OCI-LY7 (cell line): ENCODE data around the gene NIP7. TPM values are rescaled to one million over a fixed set of nuclear protein-coding genes. Genes with fewer than 3 reads are reported as not detected.
A peak's percentile ranks its signal among the peaks of the same experiment; 100 is the strongest.

Experiments
- BruUV-seq: library from RNA; stranded (reverse); fragments of 400-500 nt; replicated peaks from 2 replicates; lab custom pipeline; 2021; lab: Mats Ljungman, UMichigan
- CTCF ChIA-PET: fragments of 300-600 bp; sonication (Branson Sonifier 250); formaldehyde crosslinking; loops from one replicate; lab custom pipeline; 2022; ENCODE audit warnings: antibody characterized with exemption; ENCODE audit not compliant: unreplicated experiment; lab: Charles Lee
- POLR2A ChIA-PET: fragments of 300-600 bp; sonication (Branson Sonifier 250); formaldehyde crosslinking; loops from one replicate; lab custom pipeline; 2022; ENCODE audit warnings: antibody characterized with exemption; lab: Charles Lee
- DNase-seq: peaks from one replicate; pipeline ENCODE4 v3.0.0-alpha.2; 2015; ENCODE audit warnings: low spot score
- H2AFZ ChIP-seq: fragments of 200-600 bp; sonication (generic), shearing (Covaris generic); 2 replicates; pipeline ENCODE4 v1.6.1; 2014; ENCODE audit warnings: mild to moderate bottlenecking, antibody characterized with exemption, low read length, moderate library complexity
- H3K27ac ChIP-seq: fragments of 200-600 bp; sonication (generic); 2 replicates; pipeline ENCODE4 v1.5.1; 2014; ENCODE audit warnings: mixed run types, low read depth, mild to moderate bottlenecking, moderate library complexity, low read length, inconsistent platforms; ENCODE audit not compliant: poor library complexity, severe bottlenecking
- H3K36me3 ChIP-seq: fragments of 200-600 bp; sonication (generic); 2 replicates; pipeline ENCODE4 v1.6.1; 2014; ENCODE audit warnings: mild to moderate bottlenecking, antibody characterized with exemption, low read length, moderate library complexity, mixed read lengths; ENCODE audit not compliant: insufficient read depth
- H3K4me1 ChIP-seq: fragments of 200-600 bp; sonication (generic); 2 replicates; pipeline ENCODE4 v1.5.1; 2014; ENCODE audit warnings: mild to moderate bottlenecking, low read length; ENCODE audit not compliant: insufficient read depth, poor library complexity, severe bottlenecking
- H3K4me2 ChIP-seq: fragments of 200-600 bp; sonication (generic); 2 replicates; pipeline ENCODE4 v1.6.1; 2014; ENCODE audit warnings: mild to moderate bottlenecking, low read length
- H3K4me3 ChIP-seq: fragments of 200-600 bp; sonication (generic); 2 replicates; pipeline ENCODE4 v1.5.1; 2014; ENCODE audit warnings: mild to moderate bottlenecking, low read depth, low read length; ENCODE audit not compliant: poor library complexity, severe bottlenecking
- H3K79me2 ChIP-seq: fragments of 200-600 bp; sonication (generic); 2 replicates; pipeline ENCODE4 v1.6.1; 2016; ENCODE audit warnings: low read depth, mild to moderate bottlenecking, low read length, moderate library complexity, mixed read lengths; ENCODE audit not compliant: insufficient read depth
- H3K9me2 ChIP-seq: fragments of 200-600 bp; sonication (generic); 2 replicates; pipeline ENCODE4 v1.6.1; 2016; ENCODE audit warnings: mild to moderate bottlenecking, low read length, mixed read lengths; ENCODE audit not compliant: insufficient read depth
- H3K9me3 ChIP-seq: fragments of 200-600 bp; sonication (generic); 2 replicates; pipeline ENCODE4 v1.6.1; 2014; ENCODE audit warnings: mild to moderate bottlenecking, mixed run types, low read length, mixed read lengths
- H4K20me1 ChIP-seq: fragments of 200-600 bp; sonication (generic); 2 replicates; pipeline ENCODE4 v1.6.1; 2014; ENCODE audit warnings: mild to moderate bottlenecking, antibody characterized with exemption, low read length, moderate library complexity, mixed read lengths; ENCODE audit not compliant: insufficient read depth
- EZH2phosphoT487 ChIP-seq: fragments of 200-600 bp; sonication (generic); IDR thresholded peaks from 2 replicates; pipeline ENCODE4 v1.6.1; 2018; ENCODE audit warnings: low read depth, borderline replicate concordance, mild to moderate bottlenecking, mixed run types, antibody characterized with exemption, low read length, moderate library complexity, mixed read lengths
- intact Hi-C: fragments of 100-400 bp; cut with micrococcal nuclease; formaldehyde crosslinking; loops from one replicate; pipeline ENCODE4 v1.10.0; 2022; ENCODE audit not compliant: unreplicated experiment
- total RNA-seq, 2 experiments: library from RNA; depleted of rRNA in 1 of 2; stranded (reverse); fragments of >200 nt in 1 of 2; shearing (Covaris generic) in 1 of 2; gene quantifications; 2 replicates each; pipeline ENCODE4 v1.2.3, GENCODE V29; 2014 to 2022
- TF ChIP-seq, protein P1 (sequence below): fragments of 200-600 bp; sonication (generic); conservative IDR thresholded peaks from 2 replicates; pipeline ENCODE4 v1.5.1; 2014; ENCODE audit warnings: mild to moderate bottlenecking, antibody characterized with exemption, low read length, moderate library complexity, mixed read lengths

Gene NIP7
- total RNA-seq, 2 experiments from 2014 or later, result 39.7 to 49.1 TPM

DNA sequence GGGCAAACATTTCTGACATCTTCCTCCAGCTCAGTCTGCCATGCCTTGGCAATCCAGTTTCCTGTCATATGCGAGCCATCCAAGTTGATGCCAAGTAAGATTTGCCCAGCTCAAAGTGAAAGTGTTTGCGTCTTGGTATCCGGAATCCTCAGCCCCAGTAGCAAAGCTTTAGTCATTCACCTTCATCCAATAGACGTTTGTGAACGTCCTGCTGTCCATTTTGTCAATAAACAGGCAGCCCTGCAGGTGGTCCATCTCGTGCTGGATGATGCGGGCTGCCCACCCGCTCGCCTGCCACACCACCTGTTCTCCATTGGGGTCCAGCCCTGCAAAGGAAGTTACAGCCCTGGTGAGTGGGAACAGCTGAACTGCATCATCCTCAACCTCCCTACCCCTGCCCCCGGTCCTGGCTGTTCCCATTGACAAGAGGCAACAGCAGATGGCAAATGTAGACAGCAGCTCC lies 10.7 kb upstream of the NIP7 start:
- Histone ChIP-seq H3K27ac (peak overlapping the region; percentile 70), H3K79me2 (peaks cover 72% of the 10 kb centered on the region), H2AFZ (no peak overlapping the region), H3K4me1 (peaks cover 51% of the 10 kb centered on the region), H3K4me2 (peak overlapping the region; percentile 89), H3K36me3 (peaks cover 82% of the 10 kb centered on the region), H3K9me3 (no peaks in the 10 kb centered on the region), H4K20me1 (peaks cover 38% of the 10 kb centered on the region), H3K4me3 (peak overlapping the region; percentile 75), H3K9me2 (no peaks in the 10 kb centered on the region)
- no TSS peak for BruUV-seq
- ChIA-PET POLR2A (interaction anchor here (0.6 to 2.8 kb wide), 6 partner anchors 9 to 795 kb away, joined by 3 to 11 read pairs (median 4); partner anchors contain the start of gene NIP7), CTCF (no interaction called here)
- DNase-seq, result peak; percentile 27
- intact Hi-C loops, result no loop called here
- TF ChIP-seq, protein P1, sequence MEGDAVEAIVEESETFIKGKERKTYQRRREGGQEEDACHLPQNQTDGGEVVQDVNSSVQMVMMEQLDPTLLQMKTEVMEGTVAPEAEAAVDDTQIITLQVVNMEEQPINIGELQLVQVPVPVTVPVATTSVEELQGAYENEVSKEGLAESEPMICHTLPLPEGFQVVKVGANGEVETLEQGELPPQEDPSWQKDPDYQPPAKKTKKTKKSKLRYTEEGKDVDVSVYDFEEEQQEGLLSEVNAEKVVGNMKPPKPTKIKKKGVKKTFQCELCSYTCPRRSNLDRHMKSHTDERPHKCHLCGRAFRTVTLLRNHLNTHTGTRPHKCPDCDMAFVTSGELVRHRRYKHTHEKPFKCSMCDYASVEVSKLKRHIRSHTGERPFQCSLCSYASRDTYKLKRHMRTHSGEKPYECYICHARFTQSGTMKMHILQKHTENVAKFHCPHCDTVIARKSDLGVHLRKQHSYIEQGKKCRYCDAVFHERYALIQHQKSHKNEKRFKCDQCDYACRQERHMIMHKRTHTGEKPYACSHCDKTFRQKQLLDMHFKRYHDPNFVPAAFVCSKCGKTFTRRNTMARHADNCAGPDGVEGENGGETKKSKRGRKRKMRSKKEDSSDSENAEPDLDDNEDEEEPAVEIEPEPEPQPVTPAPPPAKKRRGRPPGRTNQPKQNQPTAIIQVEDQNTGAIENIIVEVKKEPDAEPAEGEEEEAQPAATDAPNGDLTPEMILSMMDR, result no peak
- no peak for TF ChIP-seq EZH2phosphoT487

DNA sequence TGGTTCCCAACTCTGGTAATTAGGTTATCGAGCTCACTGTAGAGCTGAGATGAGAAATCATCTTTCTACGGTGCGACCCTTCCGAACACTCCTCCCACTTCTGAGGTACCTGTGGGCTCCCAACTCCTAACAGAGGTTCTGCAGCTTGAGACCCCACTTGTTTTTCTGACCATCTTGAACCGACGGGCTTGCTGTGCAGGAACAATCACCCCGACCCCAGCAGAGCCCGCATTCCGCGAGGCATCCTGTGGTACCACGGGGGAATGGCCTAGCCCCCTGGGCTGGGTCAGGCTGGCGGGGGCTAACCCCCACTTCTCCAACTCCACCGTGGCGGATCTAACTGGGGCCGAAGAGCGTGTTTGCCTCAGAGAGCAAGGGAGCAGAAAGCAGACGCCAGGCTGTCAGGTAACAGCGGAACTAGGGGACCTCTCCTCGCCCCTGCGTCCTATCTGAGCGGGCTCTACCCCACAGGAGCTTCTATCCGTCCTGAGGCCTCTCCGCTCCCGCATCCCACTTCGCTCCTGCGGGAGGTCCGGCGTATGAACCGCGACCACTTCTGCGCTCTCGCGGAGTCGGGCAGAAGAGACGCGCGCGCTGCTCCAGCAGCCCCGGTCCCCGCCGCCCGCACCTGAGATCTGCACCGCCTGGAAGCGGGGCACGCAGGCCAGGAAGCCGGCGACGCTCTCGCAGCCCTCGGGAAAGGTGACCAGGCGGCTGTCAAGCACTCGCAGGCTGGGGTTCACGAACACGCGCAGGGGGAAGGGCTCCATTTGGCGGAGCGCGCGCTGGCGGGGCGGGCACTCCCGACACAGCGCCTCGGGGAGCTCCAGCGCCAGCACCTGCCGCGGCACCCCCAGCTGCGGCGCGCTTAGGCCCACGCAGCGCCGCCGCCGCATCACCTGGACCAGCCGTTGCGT lies 9.9 kb upstream of the NIP7 start:
- no TSS peak for BruUV-seq
- CTCF ChIA-PET, result no interaction called here
- Histone ChIP-seq H2AFZ (peak overlapping the region; percentile 54), H3K79me2 (peaks cover 65% of the 10 kb centered on the region), H4K20me1 (peaks cover 38% of the 10 kb centered on the region), H3K4me3 (peak overlapping the region; percentile 75), H3K36me3 (peaks cover 82% of the 10 kb centered on the region), H3K4me2 (peak overlapping the region; percentile 89), H3K9me3 (no peaks in the 10 kb centered on the region), H3K9me2 (no peaks in the 10 kb centered on the region), H3K4me1 (peaks cover 51% of the 10 kb centered on the region), H3K27ac (peak overlapping the region; percentile 70)
- intact Hi-C loops, result loop anchor here (1.0 to 10.0 kb wide), 6 partner anchors 10 to 435 kb away; partner anchors contain the start of genes COG8, NIP7, VPS4A and WWP2
- TF ChIP-seq EZH2phosphoT487, result no peak
- TF ChIP-seq, protein P1, result no peak
- DNase-seq, result peak; percentile 59
- POLR2A ChIA-PET, result interaction anchor here (0.7 to 2.8 kb wide), 4 partner anchors 9 to 12 kb away, joined by 3 to 11 read pairs (median 6); partner anchors contain the start of gene NIP7
